Calu3 (cell line): ENCODE data around the gene COQ8B. TPM values are rescaled to one million over a fixed set of nuclear protein-coding genes. Genes with fewer than 3 reads are reported as not detected.

Source experiments
- BruUV-seq: library from RNA; stranded (reverse); fragments of 400-500 nt; replicated peaks from 2 replicates; lab custom pipeline; 2021; lab: Mats Ljungman, UMichigan
- CTCF ChIA-PET: fragments of 300-600 bp; sonication (Branson Sonifier 250); formaldehyde crosslinking; loops from one replicate; lab custom pipeline; 2022; ENCODE audit warnings: antibody characterized with exemption; lab: Charles Lee
- DNase-seq: peaks from one replicate; pipeline ENCODE4 v3.0.0; 2022
- H3K27ac Mint-ChIP-seq: one replicate; pipeline ENCODE4 v1.8.0; 2022; ENCODE audit warnings: mixed read lengths; ENCODE audit not compliant: unreplicated experiment
- H3K27me3 Mint-ChIP-seq: one replicate; pipeline ENCODE4 v1.8.0; 2022; ENCODE audit warnings: mixed read lengths; ENCODE audit not compliant: unreplicated experiment
- H3K36me3 Mint-ChIP-seq: one replicate; pipeline ENCODE4 v1.8.0; 2022; ENCODE audit warnings: mild to moderate bottlenecking, moderate library complexity, mixed read lengths; ENCODE audit not compliant: insufficient read depth, unreplicated experiment
- H3K4me1 Mint-ChIP-seq: one replicate; pipeline ENCODE4 v1.8.0; 2022; ENCODE audit warnings: mild to moderate bottlenecking, low read depth, mixed read lengths; ENCODE audit not compliant: unreplicated experiment
- H3K4me3 Mint-ChIP-seq: one replicate; pipeline ENCODE4 v1.8.0; 2022; ENCODE audit warnings: mild to moderate bottlenecking, low read depth, moderate library complexity, mixed read lengths; ENCODE audit not compliant: unreplicated experiment
- H3K9me3 Mint-ChIP-seq: one replicate; pipeline ENCODE4 v1.8.0; 2022; ENCODE audit warnings: low read depth, mixed read lengths; ENCODE audit not compliant: unreplicated experiment
- CTCF ChIP-seq: fragments of 200-600 bp; IDR thresholded peaks from one replicate; pipeline ENCODE4 v1.8.0; 2022; ENCODE audit warnings: antibody characterized with exemption; ENCODE audit not compliant: unreplicated experiment
- intact Hi-C: fragments of 100-400 bp; cut with micrococcal nuclease; formaldehyde crosslinking; loops from one replicate; pipeline ENCODE4 v1.10.0; 2022; ENCODE audit not compliant: unreplicated experiment
- total RNA-seq: library from RNA; stranded (reverse); gene quantifications from 2 replicates; pipeline ENCODE4 v1.2.3, GENCODE V29; 2022

Gene COQ8B
- total RNA-seq, 1 experiment from 2014 or later = 55.9 TPM

GRCh38 chr19:40702337-40703012 lies 14.2 kb downstream of the COQ8B start:
- TF ChIP-seq CTCF = no peak
- no peaks in the 10 kb centered on the region for H3K9me3 Mint-ChIP-seq
- no TSS peak for BruUV-seq
- no peak overlapping the region for H3K27ac Mint-ChIP-seq
- DNase-seq = no peak
- CTCF ChIA-PET = no interaction called here
- peaks cover 60% of the 10 kb centered on the region for H3K36me3 Mint-ChIP-seq
- no peaks in the 10 kb centered on the region for H3K27me3 Mint-ChIP-seq
- H3K4me1 Mint-ChIP-seq = no peaks in the 10 kb centered on the region
- intact Hi-C loops = no loop called here
- H3K4me3 Mint-ChIP-seq = no peak overlapping the region

DNA sequence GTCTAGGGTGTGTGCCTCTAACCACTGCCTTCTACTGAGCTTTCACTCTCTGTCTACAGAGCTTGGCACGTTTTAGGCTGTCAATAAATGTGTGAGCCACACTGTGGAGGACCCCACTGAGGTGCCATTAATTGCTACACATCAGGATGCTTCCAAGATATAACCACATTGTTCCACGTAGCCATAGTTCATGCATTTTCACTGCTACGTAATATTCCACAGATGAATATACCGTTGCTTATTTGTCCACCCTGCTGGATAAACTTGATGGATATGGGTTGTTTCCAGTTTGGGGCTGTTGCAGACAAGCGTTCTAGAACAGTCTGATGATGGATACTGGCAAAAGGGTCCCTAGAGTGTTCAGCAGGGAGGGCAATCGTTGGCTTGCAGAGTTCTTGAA lies 14.9 kb downstream of the COQ8B start:
- no TSS peak for BruUV-seq
- H3K36me3 Mint-ChIP-seq = peaks cover 61% of the 10 kb centered on the region
- intact Hi-C loops = no loop called here

DNA sequence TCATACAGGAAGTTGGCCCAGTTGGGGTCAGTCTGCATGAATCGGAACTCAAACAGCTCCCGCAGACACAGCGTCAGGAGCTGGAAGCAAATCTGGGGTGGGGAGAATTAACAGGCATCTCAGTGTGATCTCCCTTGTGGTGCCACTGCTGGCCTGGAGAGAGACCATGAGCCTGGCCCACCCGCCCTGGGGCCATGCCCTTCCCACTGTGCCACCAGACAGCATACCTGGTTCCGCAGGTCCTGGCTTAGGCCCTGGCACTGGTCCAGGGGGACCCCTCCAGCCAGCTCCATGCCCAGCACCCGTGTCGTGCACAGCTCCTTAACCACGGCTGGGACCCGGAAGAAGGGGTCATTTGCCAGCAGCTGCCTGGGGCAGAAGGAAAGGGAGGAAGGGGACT lies 16.6 kb downstream of the COQ8B start:
- BruUV-seq = no TSS peak
- H3K4me1 Mint-ChIP-seq = no peaks in the 10 kb centered on the region
- H3K36me3 Mint-ChIP-seq = peaks cover 59% of the 10 kb centered on the region
- H3K4me3 Mint-ChIP-seq = no peak overlapping the region
- CTCF ChIA-PET = no interaction called here
- TF ChIP-seq CTCF = no peak
- DNase-seq = no peak
- intact Hi-C loops = no loop called here
- H3K27me3 Mint-ChIP-seq = no peaks in the 10 kb centered on the region
- H3K27ac Mint-ChIP-seq = no peak overlapping the region
- no peaks in the 10 kb centered on the region for H3K9me3 Mint-ChIP-seq

More for the DNA sequence above, 14.9 kb downstream of the COQ8B start:
- H3K27ac Mint-ChIP-seq = no peak overlapping the region
- no peak overlapping the region for H3K4me3 Mint-ChIP-seq
- no peaks in the 10 kb centered on the region for H3K27me3 Mint-ChIP-seq
- no peak for DNase-seq
- no peak for TF ChIP-seq CTCF
- no peaks in the 10 kb centered on the region for H3K4me1 Mint-ChIP-seq
- no peaks in the 10 kb centered on the region for H3K9me3 Mint-ChIP-seq
- CTCF ChIA-PET = no interaction called here

DNA sequence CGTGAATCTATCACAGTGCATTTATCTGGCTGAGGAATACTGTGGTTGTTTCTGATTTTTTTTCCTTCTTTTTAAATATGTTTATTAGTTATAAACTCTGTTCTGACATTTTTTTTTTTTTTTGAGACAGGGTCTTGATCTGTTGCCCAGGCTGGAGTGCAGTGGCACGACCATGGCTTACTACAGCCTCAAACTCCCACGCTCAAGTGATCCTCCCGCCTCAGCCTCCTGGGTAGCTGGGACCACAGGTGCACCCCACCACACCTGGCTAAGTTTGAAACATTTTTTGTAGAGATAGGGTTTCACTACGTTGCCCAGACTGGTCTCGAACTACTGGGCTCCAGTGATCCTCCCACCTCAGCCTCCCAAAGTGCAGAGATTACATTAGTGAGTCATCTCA lies 19.7 kb downstream of the COQ8B start:
- Mint-ChIP-seq H3K9me3 (no peaks in the 10 kb centered on the region), H3K36me3 (peaks cover 69% of the 10 kb centered on the region), H3K27ac (no peak overlapping the region), H3K4me3 (no peak overlapping the region), H3K4me1 (no peaks in the 10 kb centered on the region), H3K27me3 (no peaks in the 10 kb centered on the region)
- no TSS peak for BruUV-seq
- DNase-seq = no peak
- intact Hi-C loops = no loop called here
- no peak for TF ChIP-seq CTCF
- CTCF ChIA-PET = no interaction called here
